ENCODE measurements around the gene TOP3B.

- TF ChIP-seq, protein P1, sequence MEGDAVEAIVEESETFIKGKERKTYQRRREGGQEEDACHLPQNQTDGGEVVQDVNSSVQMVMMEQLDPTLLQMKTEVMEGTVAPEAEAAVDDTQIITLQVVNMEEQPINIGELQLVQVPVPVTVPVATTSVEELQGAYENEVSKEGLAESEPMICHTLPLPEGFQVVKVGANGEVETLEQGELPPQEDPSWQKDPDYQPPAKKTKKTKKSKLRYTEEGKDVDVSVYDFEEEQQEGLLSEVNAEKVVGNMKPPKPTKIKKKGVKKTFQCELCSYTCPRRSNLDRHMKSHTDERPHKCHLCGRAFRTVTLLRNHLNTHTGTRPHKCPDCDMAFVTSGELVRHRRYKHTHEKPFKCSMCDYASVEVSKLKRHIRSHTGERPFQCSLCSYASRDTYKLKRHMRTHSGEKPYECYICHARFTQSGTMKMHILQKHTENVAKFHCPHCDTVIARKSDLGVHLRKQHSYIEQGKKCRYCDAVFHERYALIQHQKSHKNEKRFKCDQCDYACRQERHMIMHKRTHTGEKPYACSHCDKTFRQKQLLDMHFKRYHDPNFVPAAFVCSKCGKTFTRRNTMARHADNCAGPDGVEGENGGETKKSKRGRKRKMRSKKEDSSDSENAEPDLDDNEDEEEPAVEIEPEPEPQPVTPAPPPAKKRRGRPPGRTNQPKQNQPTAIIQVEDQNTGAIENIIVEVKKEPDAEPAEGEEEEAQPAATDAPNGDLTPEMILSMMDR (conservative IDR thresholded peaks at IDR 0.05; ENCODE audit: low read depth in 2 of 2) = no peak
- TF ChIP-seq JUNB (IDR thresholded peaks at IDR 0.05; ENCODE audit: unreplicated experiment) (no peak), EZH2 (IDR thresholded peaks at IDR 0.05; ENCODE audit: low read depth, unreplicated experiment) (no peak), ZNF114 (CRISPR knock-in tag; IDR thresholded peaks at IDR 0.05) (no peak), ETS1 (IDR thresholded peaks at IDR 0.05) (no peak)
These were observed 2.0 kb downstream of the TOP3B start for GRCh38 chr22:21980547-21980946.

Measured in GM23338 (cell line).